ENCODE measurements around the gene CCDC77. TPM values are rescaled to one million over a fixed set of nuclear protein-coding genes. Genes with fewer than 3 reads are reported as not detected.

CCDC77 gene
- total and polyA plus RNA-seq, 4 donors = 3.4 to 9.9 (median 5.3) TPM

- 2 to 5% methylated on average over 32 to 82 of the region's 82 CpGs for WGBS, 2 donors
- DNase-seq = peak; percentile 80 to 87
- peak within 1 kb of the TSS; percentile 55 to 68 for H3K27ac ChIP-seq (ENCODE audit: low read depth in 1 of 2, low read length in 2 of 2)
Measured at GRCh38 chr12:459430-460258, 58.2 kb downstream of the CCDC77 start, which contains the start of gene B4GALNT3. Gene B4GALNT3, plus strand, starts transcription at chr12:459939. Its CDS starts 438 bp downstream, at chr12:460377.

GRCh38 chr12:460261-461230 is 59.1 kb downstream of the CCDC77 start:
- WGBS, 2 donors = 1% methylated on average over 55 to 109 of the region's 109 CpGs
- no peaks in the 10 kb centered on the region for H3K4me1 ChIP-seq (ENCODE audit: control insufficient read depth in 1 of 2, insufficient read depth in 2 of 2, low read length in 2 of 2)
- H3K27ac ChIP-seq (ENCODE audit: low read depth in 1 of 2, low read length in 2 of 2) = peak overlapping the region; percentile 55 to 68
- H3K36me3 ChIP-seq (ENCODE audit: control insufficient read depth in 1 of 2, insufficient read depth in 2 of 2, low read length in 1 of 2) = no peaks in the 10 kb centered on the region
- no peaks in the 10 kb centered on the region for H3K27me3 ChIP-seq (ENCODE audit: control insufficient read depth in 1 of 2, insufficient read depth in 2 of 2, low read length in 1 of 2)
- ATAC-seq (ENCODE audit: low FRiP score) (no peak), DNase-seq (peak; percentile 65 to 85)
- peak overlapping the region; percentile 93 to 96 for H3K4me3 ChIP-seq (ENCODE audit: low read length in 2 of 2)
- intact Hi-C loops (cut with DNase I) = loop anchor here in 1 of 2 donors (2.0 kb wide), 1 partner anchor 20 kb away; no protein-coding TSS in a partner anchor
- H3K9me3 ChIP-seq (ENCODE audit: control insufficient read depth, low read length) = no peaks in the 10 kb centered on the region

More at GRCh38 chr12:459430-460258, 58.2 kb downstream of the CCDC77 start, which contains the start of gene B4GALNT3:
- peak within 1 kb of the TSS; percentile 93 to 96 for H3K4me3 ChIP-seq (ENCODE audit: low read length in 2 of 2)
- H3K4me1 ChIP-seq (ENCODE audit: control insufficient read depth in 1 of 2, insufficient read depth in 2 of 2, low read length in 2 of 2) = no peaks in the 10 kb centered on the region
- H3K36me3 ChIP-seq (ENCODE audit: control insufficient read depth in 1 of 2, insufficient read depth in 2 of 2, low read length in 1 of 2) = no peaks in the 10 kb centered on the region
- H3K27me3 ChIP-seq (ENCODE audit: control insufficient read depth in 1 of 2, insufficient read depth in 2 of 2, low read length in 1 of 2) = no peaks in the 10 kb centered on the region
- intact Hi-C loops (cut with DNase I) = loop anchor here in 1 of 2 donors (2.0 kb wide), 1 partner anchor 21 kb away; no protein-coding TSS in a partner anchor
- ATAC-seq (ENCODE audit: low FRiP score) = peak; percentile 73
- no peaks in the 10 kb centered on the region for H3K9me3 ChIP-seq (ENCODE audit: control insufficient read depth, low read length)

GRCh38 chr12:461425-461824 is 60.0 kb downstream of the CCDC77 start:
- H3K4me1 ChIP-seq (ENCODE audit: control insufficient read depth in 1 of 2, insufficient read depth in 2 of 2, low read length in 2 of 2) = no peaks in the 10 kb centered on the region
- intact Hi-C loops (cut with DNase I) = loop anchor here in 1 of 2 donors (2.0 kb wide), 1 partner anchor 19 kb away; no protein-coding TSS in a partner anchor
- H3K27me3 ChIP-seq (ENCODE audit: control insufficient read depth in 1 of 2, insufficient read depth in 2 of 2, low read length in 1 of 2) = no peaks in the 10 kb centered on the region
- no peaks in the 10 kb centered on the region for H3K9me3 ChIP-seq (ENCODE audit: control insufficient read depth, low read length)
- no peak for ATAC-seq (ENCODE audit: low FRiP score)
- peak overlapping the region in 1 of 2 donors; percentile 65 for H3K27ac ChIP-seq (ENCODE audit: low read depth in 1 of 2, low read length in 2 of 2)
- peak overlapping the region in 1 of 2 donors; percentile 96 for H3K4me3 ChIP-seq (ENCODE audit: low read length in 2 of 2)
- H3K36me3 ChIP-seq (ENCODE audit: control insufficient read depth in 1 of 2, insufficient read depth in 2 of 2, low read length in 1 of 2) = no peaks in the 10 kb centered on the region
- WGBS, 2 donors = 24 to 29% methylated on average over 13 of the region's 13 CpGs
- no peak for DNase-seq

- intact Hi-C loops (cut with DNase I) = no loop called here
- H3K36me3 ChIP-seq (ENCODE audit: control insufficient read depth in 1 of 2, insufficient read depth in 2 of 2, low read length in 1 of 2) = no peaks in the 10 kb centered on the region
- H3K27me3 ChIP-seq (ENCODE audit: control insufficient read depth in 1 of 2, insufficient read depth in 2 of 2, low read length in 1 of 2) = no peaks in the 10 kb centered on the region
- H3K4me1 ChIP-seq (ENCODE audit: control insufficient read depth in 1 of 2, insufficient read depth in 2 of 2, low read length in 2 of 2) = no peaks in the 10 kb centered on the region
- H3K27ac ChIP-seq (ENCODE audit: low read depth in 1 of 2, low read length in 2 of 2) = peak overlapping the region in 1 of 2 donors; percentile 15
- DNase-seq = no peak
- no peak for ATAC-seq (ENCODE audit: low FRiP score)
- no peaks in the 10 kb centered on the region for H3K9me3 ChIP-seq (ENCODE audit: control insufficient read depth, low read length)
- no peak overlapping the region for H3K4me3 ChIP-seq (ENCODE audit: low read length in 2 of 2)
- 47 to 55% methylated on average over 6 of the region's 6 CpGs for WGBS, 2 donors
Measured at GRCh38 chr12:462936-463705, 61.7 kb downstream of the CCDC77 start.

GRCh38 chr12:464484-465267 is 63.2 kb downstream of the CCDC77 start:
- Histone ChIP-seq H3K27me3 (ENCODE audit: control insufficient read depth in 1 of 2, insufficient read depth in 2 of 2, low read length in 1 of 2) (no peaks in the 10 kb centered on the region), H3K27ac (ENCODE audit: low read depth in 1 of 2, low read length in 2 of 2) (peak overlapping the region in 1 of 2 donors; percentile 65), H3K36me3 (ENCODE audit: control insufficient read depth in 1 of 2, insufficient read depth in 2 of 2, low read length in 1 of 2) (no peaks in the 10 kb centered on the region), H3K9me3 (ENCODE audit: control insufficient read depth, low read length) (no peaks in the 10 kb centered on the region), H3K4me3 (ENCODE audit: low read length in 2 of 2) (no peak overlapping the region), H3K4me1 (ENCODE audit: control insufficient read depth in 1 of 2, insufficient read depth in 2 of 2, low read length in 2 of 2) (no peaks in the 10 kb centered on the region)
- WGBS, 2 donors = 25 to 33% methylated on average over 16 of the region's 16 CpGs
- no peak for DNase-seq
- ATAC-seq (ENCODE audit: low FRiP score) = no peak
- intact Hi-C loops (cut with DNase I) = no loop called here

GRCh38 chr12:466039-466438 is 64.6 kb downstream of the CCDC77 start:
- Histone ChIP-seq H3K4me1 (ENCODE audit: control insufficient read depth in 1 of 2, insufficient read depth in 2 of 2, low read length in 2 of 2) (no peaks in the 10 kb centered on the region), H3K27ac (ENCODE audit: low read depth in 1 of 2, low read length in 2 of 2) (peak overlapping the region; percentile 28 to 36), H3K27me3 (ENCODE audit: control insufficient read depth in 1 of 2, insufficient read depth in 2 of 2, low read length in 1 of 2) (no peaks in the 10 kb centered on the region), H3K36me3 (ENCODE audit: control insufficient read depth in 1 of 2, insufficient read depth in 2 of 2, low read length in 1 of 2) (no peaks in the 10 kb centered on the region), H3K4me3 (ENCODE audit: low read length in 2 of 2) (no peak overlapping the region), H3K9me3 (ENCODE audit: control insufficient read depth, low read length) (no peaks in the 10 kb centered on the region)
- WGBS, 2 donors = 4 to 9% methylated on average over 8 of the region's 8 CpGs
- peak; percentile 70 to 79 for DNase-seq
- intact Hi-C loops (cut with DNase I) = loop anchor here in 1 of 2 donors (2.0 kb wide), 1 partner anchor 15 kb away; no protein-coding TSS in a partner anchor
- peak; percentile 80 for ATAC-seq (ENCODE audit: low FRiP score)

GRCh38 chr12:466762-467161 is 65.3 kb downstream of the CCDC77 start:
- Histone ChIP-seq H3K36me3 (ENCODE audit: control insufficient read depth in 1 of 2, insufficient read depth in 2 of 2, low read length in 1 of 2) (no peaks in the 10 kb centered on the region), H3K9me3 (ENCODE audit: control insufficient read depth, low read length) (no peaks in the 10 kb centered on the region), H3K4me1 (ENCODE audit: control insufficient read depth in 1 of 2, insufficient read depth in 2 of 2, low read length in 2 of 2) (no peaks in the 10 kb centered on the region), H3K4me3 (ENCODE audit: low read length in 2 of 2) (no peak overlapping the region), H3K27me3 (ENCODE audit: control insufficient read depth in 1 of 2, insufficient read depth in 2 of 2, low read length in 1 of 2) (no peaks in the 10 kb centered on the region), H3K27ac (ENCODE audit: low read depth in 1 of 2, low read length in 2 of 2) (no peak overlapping the region)
- intact Hi-C loops (cut with DNase I) = loop anchor here in 1 of 2 donors (2.0 kb wide), 1 partner anchor 14 kb away; no protein-coding TSS in a partner anchor
- ATAC-seq (ENCODE audit: low FRiP score) (no peak), DNase-seq (no peak)
- 36 to 39% methylated on average over 5 of the region's 5 CpGs for WGBS, 2 donors
